ENCODE measurements around the gene ADGRD1.

The ADGRD1 gene

DNA sequence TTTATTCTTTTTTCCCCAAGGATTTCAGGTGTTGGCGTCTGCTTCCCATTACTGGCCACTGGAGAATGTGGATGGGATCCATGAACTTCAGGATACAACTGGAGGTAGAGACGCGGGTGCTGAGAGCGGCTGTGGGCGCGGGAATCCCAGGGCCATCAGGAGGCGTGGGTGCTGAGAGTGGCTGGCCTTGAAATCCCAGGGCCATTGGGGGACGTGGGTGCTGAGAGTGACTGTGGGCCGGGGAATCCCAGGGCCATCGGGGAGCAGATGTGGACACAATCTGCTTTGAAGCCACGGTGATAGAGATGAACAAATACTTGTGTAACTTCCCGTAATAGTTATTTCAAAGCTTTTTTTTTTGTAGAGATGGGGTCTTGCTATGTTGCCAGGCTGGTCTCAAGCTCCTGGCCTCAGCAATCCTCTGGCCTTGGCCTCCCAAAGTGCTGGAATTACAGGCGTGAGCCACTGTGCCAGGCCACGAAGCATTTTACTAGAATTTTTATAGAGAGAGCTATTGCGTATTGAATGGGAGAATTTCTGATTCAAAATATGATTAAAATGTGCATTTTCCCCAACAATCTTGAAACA lies 12.8 kb downstream of the ADGRD1 start:
- DNase-seq (ENCODE audit: low read depth, low spot score): no peak

DNA sequence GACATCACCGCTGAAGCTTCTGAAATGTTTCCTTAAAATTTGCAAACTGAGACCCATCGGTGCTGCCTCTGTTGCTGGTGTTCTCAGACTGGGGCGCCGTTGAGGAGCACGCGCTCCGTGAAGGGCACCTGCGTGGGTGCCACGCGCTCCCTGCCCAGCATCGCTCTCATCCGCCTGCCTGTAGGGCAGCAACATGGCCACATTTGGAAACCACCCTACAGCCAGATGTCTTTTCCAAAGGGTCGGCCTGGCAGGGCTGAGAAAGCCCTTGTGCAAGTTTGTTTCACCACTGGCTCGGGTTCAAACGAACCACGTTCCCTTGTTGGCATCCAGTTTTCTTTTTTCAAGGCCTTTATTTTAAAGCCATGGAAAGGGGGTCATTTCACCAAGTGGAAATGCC lies 13.9 kb downstream of the ADGRD1 start:
- DNase-seq (ENCODE audit: low read depth, low spot score): no peak

DNA sequence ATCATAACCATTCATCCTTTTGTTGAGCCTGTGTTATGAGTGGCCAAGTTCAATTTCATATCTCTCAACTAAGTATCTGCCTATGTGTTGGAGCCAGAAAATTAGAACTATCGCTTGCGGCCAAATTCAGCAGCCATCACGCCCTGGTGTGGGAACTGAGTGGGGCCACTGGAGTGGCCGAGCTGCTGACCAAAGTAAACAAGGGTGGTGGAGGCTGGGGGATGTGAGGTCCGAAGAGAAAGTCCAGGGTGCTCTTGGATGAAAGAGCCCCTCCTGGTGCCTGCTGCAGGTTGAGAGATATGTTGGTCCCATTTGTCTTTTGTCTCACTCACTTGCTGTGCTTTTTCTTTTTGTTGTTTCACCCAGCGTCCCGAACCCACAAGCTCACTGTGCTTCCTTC lies 14.9 kb downstream of the ADGRD1 start:
- no peak for DNase-seq (ENCODE audit: low read depth, low spot score)

DNA sequence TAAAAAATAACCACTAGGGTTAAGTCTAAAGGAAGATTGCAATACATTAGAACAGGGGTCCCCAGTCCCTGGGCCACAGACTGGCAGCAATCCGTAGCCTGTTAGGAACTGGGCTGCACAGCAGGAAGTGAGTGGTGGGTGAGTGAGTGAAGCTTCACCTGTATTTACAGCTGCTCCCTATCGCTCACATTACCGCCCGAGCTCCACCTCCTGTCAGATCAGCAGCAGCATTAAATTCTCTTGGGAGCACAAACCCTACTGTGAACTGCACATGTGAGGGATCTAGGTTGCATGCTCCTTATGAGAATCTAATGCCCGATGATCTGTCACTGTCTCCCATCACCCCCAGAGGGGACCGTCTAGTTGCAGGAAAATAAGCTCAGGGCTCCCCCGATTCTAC lies 15.5 kb downstream of the ADGRD1 start:
- DNase-seq (ENCODE audit: low read depth, low spot score): no peak

DNA sequence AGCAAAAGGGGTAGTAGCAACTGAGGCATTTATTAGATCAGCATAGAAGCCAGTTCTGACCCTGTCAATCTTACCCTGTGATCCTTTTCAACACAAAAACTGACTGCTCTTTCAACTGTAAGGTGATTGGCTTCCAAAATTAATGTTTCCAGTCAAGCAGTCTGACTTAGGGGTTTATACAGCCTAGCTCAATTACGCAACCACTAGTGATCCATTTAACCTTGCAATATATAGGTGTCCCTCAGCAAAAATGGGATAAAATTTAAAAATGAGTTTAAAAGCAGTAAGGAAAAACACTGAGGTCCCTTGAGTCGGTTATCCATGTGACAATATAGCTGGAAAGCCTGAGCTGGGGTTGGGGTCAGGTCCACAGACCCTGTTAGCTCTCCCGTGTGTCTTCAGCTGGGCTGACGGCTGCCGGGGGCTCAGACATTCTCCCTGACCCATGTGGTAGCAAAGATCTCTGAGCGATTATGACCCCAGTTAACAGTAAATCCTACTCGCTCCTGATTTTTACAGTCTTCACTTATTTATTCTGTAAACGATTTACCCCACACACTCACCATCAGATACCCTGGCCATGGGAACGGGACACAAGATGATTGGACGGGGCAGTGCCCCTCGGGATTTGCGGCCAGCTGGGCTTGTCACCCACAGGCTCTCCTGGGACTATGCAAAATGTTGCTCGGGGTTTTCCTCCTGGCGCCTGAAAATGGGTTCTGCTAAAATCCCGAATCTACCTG lies 16.6 kb downstream of the ADGRD1 start:
- no peak for DNase-seq (ENCODE audit: low read depth, low spot score)

DNA sequence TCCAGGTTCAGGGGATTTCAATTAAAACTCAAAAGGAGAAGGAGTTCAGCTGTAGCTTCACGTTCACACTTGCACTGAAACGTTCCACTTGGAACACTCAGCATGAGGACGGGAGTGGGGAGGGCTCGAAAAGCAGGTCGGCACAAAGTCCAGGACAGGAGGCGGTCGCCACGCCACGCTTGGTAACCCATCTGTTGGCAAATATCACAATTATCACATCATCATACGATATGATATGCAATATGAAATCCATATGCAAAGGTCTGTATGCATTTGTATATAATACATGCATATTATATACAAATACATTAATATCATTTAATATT lies 17.2 kb downstream of the ADGRD1 start:
- no peak for DNase-seq (ENCODE audit: low read depth, low spot score)

DNA sequence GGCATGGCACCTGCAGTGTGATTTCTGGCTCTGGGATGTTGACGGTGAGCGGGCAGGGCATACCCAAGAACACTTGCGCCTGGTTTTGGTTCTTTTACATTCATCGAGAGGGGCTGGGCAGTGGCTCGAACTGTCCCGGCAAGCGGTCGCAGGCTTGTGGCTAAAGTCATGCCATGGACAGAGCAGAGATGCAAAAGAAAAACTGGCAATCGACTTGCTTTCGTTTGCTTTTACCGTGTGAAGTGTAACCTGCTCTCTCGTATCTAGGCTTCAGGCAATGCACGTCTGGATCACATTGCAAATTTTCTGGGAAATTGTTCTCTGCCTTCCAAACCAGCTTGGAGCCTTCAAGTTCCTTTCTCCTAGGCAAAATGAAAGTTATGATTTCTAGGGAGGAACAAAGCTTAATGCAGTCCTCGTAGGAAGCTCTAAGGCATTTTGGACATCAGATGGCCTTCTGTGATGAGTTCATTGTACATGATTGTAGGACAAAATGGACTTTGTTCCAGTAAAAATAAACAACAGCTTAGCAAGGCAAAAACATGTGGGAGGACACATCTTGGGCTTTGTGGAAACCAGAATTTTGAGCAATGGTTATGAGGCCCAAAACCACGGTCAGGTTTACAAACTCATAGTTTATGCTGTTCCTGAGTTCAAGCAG lies 18.3 kb downstream of the ADGRD1 start:
- DNase-seq (ENCODE audit: low read depth, low spot score): no peak

DNA sequence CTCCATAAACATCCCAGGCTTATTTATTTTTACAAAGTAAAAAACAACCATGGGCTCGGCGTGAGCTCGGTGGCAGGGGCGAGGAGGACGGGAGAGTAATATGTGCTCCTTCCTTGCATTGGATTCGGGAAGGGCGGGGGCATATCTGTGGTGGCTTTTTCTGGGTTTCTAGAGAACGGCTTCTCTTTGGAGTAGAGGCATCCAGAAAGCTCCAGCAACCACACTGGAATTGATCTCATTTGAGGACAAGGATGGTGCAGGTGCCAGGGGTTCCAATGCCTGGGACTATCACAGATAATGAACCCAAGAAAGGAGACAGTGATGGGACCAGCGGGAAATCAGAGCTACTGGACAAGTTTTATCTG lies 18.9 kb downstream of the ADGRD1 start:
- DNase-seq (ENCODE audit: low read depth, low spot score): no peak

DNA sequence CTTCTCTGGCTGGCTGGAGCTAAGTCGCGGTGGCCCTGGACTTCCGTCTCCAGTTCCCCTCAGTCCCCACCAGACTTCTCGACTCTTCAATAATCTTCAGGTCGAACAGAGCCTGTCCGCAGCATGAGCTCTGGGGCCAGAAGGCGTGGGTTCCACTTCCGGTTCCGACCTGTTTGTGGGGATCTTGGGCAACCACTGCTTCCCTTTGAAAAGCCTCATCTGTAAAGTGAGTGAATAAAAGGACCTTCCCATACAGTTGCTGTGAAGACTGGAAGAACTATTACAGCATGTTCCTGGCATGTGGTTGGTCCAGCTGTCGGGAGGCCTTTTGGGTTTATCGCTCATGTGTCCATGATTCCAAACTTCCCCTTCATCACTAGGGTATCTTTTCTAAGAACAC lies 19.4 kb downstream of the ADGRD1 start:
- no peak for DNase-seq (ENCODE audit: low read depth, low spot score)

DNA sequence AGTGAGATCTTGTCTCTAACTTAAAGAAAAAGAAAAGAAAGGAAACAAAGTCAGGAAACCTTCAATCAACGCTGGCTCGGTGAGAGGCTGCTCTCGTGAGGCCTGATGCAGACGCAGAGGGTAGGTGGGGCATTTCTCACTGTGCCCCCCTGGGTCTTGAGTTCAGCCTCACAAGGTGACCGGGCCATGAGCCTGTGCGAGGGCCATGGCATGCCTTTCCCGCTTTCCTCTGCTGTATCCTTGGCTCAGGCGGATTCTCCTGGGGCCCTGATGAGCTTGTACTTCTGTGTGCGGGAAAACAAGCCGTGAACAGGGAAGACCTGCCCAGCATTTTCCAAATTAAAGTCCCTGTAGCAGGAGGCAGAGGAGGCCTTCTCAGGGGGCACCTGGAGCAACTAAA lies 20.2 kb downstream of the ADGRD1 start:
- DNase-seq (ENCODE audit: low read depth, low spot score): no peak

DNA sequence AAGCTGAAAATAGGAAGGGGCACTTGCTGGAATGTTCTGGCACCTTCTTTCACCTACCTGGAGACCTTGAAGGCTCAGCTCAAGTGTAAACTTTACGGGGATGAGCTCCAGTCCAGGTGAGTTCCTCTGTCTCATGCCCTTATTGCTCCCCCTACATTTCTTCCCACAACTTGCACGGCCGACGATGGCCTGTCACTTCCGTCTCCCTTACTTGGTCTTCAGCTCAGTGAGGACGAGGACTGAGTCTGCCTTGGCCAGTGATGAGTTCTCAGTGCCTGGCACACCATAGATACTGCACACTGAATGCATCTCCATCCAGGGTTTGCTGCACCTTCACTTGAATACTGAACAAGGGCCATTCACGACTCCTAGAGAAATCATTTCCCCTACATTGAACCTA lies 21.4 kb downstream of the ADGRD1 start:
- no peak for DNase-seq (ENCODE audit: low read depth, low spot score)

DNA sequence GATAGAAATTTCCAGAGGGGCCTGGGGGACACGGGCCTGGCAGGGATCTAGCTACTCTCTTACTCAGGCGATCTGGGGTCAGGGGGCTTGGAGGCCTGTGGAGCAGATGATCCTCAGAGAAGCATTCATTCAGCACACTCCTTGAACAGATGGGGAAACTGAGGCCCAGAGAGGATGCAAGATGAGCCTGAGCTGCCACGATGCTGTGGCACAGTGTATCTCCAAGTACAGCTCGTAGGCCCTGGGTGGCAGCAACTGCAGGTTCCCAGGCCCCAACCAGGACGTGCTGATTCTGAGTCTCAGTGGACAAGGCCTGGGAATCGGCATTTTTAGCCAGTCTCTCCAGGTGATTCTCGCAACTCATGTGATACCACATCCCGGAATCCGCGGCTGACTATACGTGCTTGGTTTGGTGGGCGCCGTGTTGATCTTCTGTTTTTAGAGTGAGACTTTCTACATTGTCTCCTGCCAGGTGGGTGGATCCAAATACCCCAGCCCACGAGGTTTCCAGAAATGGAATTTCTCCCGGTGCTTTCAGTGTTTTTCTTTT lies 22.5 kb downstream of the ADGRD1 start:
- DNase-seq (ENCODE audit: low read depth, low spot score): no peak

DNA sequence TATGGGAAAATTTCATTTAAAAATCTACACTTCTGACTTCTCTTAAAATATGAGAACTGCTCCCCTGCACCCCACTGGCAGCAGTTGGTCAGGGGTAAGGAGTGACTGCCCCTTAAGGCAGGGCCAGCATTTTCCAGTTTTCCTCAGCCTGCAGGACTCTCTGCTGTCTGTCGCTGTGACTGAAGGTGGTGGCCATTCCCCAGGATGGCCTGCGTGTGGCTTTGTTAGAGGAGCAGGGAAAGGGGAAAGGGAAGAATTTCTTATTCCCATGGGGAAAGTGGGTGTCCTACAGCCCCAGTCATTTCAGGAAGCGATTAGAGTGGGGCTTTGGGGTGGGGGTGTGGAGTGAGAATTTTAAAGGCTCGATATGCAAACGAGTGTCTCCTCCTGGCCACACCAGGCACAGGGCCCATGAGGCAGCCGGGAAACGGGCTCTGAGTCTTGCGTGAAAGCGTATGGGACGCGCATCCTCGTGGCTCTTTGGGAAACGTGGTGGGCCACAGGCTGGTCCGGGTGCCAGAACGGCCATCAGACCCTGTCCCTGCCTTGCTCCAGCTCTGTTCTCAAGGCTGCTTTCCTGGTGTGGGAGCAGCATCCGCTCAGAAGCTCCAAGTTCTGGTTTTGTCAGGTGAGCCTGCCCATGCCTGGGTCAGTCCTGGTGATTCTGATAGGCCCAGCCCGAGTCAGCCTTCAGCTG lies 23.5 kb downstream of the ADGRD1 start:
- no peak for DNase-seq (ENCODE audit: low read depth, low spot score)

DNA sequence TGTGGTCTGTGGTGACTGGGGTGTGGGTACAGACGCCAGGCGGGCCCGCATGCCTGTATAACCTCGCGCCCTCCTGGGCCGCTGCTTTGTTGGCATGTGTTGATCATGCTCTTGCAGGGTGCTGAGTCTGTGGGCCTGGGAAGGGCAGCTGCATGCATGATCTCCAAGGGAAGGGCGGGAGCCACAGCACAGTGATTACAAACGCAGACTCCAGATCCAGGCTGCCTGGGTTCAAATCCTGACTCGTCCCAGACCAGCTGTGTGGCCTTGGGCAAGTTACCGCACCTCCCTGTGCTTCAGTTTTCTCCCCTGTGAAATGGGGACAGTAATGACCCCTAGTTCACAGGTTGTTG lies 24.0 kb downstream of the ADGRD1 start:
- no peak for DNase-seq (ENCODE audit: low read depth, low spot score)

DNA sequence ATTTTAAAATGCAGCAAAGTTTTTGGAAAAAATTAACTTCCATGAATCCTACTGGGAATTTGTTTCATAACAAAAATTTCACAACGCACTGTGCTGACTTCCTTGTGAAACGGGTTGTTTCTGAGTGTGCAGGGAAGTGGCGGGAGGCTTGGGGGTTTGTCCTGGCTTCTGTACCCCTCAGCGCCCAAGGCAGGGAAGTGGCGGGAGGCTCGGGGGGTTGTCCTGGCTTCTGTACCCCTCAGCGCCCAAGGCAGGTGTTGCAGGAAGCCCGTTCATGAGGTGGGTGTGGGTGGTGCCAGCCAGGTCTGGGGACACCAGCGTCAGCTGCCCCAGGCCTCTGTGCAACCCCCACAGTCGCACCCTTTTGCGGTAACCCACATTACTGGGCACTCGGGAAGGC lies 25.1 kb downstream of the ADGRD1 start:
- no peak for DNase-seq (ENCODE audit: low read depth, low spot score)

DNA sequence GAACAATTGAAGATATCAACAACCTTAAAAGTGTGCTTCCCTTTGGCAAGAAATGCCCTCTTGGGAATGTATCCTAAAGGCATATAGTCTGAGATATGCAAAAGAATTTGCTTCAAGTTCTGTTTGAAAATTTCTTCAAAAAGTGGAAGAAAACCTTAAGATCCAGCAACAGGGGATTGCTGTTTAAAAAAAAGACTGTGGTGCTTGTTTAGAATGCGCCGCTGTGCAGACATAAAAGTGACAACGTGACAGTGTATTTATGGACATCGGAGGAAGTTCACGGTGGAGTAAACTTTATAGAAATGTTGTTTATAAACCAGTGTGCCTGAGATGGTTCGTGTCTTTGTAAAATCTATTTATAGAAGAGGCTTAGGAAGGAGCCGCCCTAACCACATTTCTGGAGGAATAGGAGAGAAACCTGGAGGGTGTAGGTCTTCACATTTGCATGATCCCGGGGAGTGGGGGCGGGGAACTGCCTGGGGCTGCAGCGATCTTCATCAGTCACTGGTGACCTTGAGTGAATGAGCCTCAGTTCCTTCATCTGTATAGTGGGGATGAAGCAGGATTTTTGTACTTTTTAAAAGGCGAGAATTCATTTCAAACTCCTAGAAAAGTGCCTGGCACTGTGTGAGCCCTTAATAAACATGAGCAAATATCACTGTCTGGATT lies 27.5 kb downstream of the ADGRD1 start:
- DNase-seq (ENCODE audit: low read depth, low spot score): no peak

DNA sequence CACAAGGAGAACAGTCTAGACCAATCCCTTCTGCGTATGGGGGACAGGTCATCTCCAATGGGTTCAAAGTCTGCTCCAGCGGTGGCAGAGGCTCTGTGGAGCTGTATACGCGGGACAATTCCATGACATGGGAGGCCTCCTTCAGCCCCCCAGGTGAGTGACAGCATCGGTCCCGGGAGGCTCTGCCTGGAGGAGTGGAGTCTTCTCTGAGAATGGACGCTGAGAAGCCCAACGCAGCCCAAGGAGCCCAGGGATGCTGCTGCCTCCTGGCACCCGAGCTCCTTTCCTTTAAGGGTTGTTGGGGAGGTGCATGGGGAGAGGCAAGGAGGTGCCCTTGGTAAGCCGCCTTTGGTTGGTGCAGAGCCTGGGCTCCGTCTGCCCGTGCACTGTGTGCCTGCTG lies 28.2 kb downstream of the ADGRD1 start:
- no peak for DNase-seq (ENCODE audit: low read depth, low spot score)

DNA sequence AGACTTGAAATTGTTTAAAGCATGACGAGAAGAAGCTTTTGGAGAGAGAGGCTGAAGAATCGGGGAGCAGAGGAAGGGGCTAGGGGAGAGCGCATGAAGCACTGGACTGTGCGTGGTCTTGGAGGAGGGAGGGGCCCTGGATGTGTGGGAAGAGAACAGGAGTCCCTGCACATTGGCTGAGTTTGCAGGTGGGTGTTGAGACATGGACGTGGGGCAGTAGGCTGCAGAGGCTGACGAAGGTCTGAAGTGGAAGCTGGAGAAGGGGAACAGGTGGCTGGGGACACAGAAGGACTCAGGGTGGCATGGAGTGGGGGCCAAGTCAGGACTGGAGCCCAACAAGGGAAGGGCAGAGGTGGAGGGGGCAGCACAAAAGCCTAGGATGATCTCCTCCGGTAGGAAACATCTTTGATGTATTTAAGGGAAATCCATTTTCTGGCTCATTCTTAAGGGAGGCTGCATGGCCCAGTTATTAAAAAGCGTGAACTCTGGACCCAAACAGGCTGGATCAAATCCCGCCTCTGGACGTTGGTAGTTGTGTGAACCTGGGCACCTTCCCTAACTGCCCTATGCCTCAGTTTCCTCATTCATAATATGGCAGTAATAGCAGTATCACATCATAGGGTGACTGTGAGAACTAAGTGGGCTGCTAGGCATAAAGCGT lies 29.0 kb downstream of the ADGRD1 start:
- DNase-seq (ENCODE audit: low read depth, low spot score): no peak

DNA sequence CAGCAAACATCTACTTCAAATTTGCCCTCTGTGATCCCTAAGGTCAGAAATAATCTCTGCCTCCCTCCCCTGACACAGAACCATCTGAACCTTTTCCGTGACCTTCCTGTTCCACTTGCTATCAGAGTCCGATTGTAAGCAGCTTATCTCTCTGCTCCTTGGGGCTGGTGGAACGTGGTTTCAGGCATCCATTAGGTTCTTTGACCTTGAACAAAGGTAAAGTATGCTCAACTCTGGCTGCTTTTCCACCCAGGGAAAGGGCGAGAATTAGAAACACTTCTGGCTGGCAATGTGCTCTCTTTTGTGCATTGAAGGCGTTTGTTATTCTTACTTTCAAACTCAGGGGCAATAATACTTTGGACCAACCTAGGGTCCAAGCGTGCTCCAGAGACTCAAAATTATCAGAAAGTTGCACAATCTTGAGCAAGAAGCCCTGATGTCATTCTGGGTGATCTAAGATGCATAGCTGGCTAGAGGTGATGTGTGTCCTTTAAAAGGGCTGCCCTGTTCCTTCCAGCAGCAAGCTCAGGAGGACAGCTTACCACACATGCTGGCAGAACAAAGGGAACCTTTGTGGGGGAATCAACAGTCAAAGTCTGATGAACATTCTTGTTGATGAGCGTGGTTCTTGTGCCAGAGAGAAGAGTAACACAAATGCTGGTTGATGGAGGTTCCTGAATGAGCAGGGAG lies 29.8 kb downstream of the ADGRD1 start:
- DNase-seq (ENCODE audit: low read depth, low spot score): no peak

DNA sequence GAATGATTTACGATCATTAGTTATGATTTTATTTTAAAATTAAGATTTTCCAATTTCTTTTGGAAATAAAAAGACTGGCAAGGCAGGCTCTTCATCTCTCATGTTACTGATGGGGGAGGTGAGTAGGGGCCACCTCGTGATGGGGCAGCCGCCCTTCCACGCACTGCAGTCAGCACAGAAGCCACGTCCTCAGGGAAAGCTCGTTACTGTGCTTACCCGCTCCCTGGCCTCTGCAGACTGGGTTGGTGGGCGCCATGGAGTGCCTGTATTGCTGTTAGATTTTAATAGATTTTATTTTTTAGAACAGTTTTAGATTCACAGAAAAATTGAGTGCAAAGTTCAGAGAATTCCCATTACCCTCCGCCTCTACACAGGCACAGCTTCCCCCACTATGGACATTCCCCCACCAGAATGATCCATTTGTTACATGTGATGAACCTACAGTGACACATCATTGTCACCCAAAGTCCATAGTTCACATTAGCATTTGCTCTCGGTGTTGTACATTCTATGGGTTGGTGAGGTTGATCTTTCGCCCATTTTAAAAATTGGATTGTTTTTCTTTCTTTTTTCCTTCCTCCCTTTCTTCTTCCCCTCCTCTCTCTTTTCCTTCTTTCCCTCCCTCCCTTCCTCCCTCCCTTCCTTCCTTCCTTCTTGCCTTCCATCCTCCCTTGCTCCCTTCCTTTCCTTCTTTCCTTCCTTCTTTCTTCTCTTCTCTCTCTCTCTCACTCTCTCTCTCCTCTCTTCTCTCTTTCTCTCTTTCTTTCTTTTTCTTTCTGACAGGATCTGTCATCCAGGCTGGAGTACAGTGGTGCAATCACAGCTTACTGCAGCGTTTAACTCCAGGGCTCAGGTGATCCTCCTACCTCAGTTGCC lies 30.7 kb downstream of the ADGRD1 start:
- no peak for DNase-seq (ENCODE audit: low read depth, low spot score)

All from activated naive CD8-positive, alpha-beta T cell treated with anti-CD3 and anti-CD28 coated beads, Interleukin-2, amount 50 U/mL, for 16 hours (primary cell).